HuH-7.5 (cell line): ENCODE measurements around the gene ZFYVE28.

Source experiments
- DNase-seq: peaks from one replicate; pipeline ENCODE4 v3.0.0; 2011; ENCODE audit warnings: low spot score

The ZFYVE28 gene

GRCh38 chr4:2366252-2367192, 51.9 kb downstream of the ZFYVE28 start:
- DNase-seq, result no peak

- DNase-seq, result no peak
Observed at GRCh38 chr4:2365913-2366210, 52.6 kb downstream of the ZFYVE28 start.

GRCh38 chr4:2365054-2365912, 53.2 kb downstream of the ZFYVE28 start:
- no peak for DNase-seq

- DNase-seq, result no peak
Observed at GRCh38 chr4:2364654-2365053, 53.8 kb downstream of the ZFYVE28 start.

GRCh38 chr4:2363951-2364653, 54.3 kb downstream of the ZFYVE28 start:
- no peak for DNase-seq

- peak; percentile 72 for DNase-seq
Observed at GRCh38 chr4:2363056-2363721, 55.3 kb downstream of the ZFYVE28 start.

- DNase-seq, result no peak
Observed at GRCh38 chr4:2362266-2363055, 56.0 kb downstream of the ZFYVE28 start.

GRCh38 chr4:2361366-2362265, 56.8 kb downstream of the ZFYVE28 start:
- DNase-seq, result no peak

GRCh38 chr4:2360396-2360730, 58.1 kb downstream of the ZFYVE28 start:
- no peak for DNase-seq

GRCh38 chr4:2359591-2360395, 58.7 kb downstream of the ZFYVE28 start:
- no peak for DNase-seq

- DNase-seq, result no peak
Observed at GRCh38 chr4:2357821-2358745, 60.4 kb downstream of the ZFYVE28 start.

- no peak for DNase-seq
Observed at GRCh38 chr4:2356123-2357069, 62.0 kb downstream of the ZFYVE28 start.

GRCh38 chr4:2354760-2355159, 63.7 kb downstream of the ZFYVE28 start:
- DNase-seq, result no peak

- DNase-seq, result no peak
Observed at GRCh38 chr4:2354118-2354517, 64.3 kb downstream of the ZFYVE28 start.

GRCh38 chr4:2353222-2354107, 65.0 kb downstream of the ZFYVE28 start:
- no peak for DNase-seq

- no peak for DNase-seq
Observed at GRCh38 chr4:2352729-2353221, 65.7 kb downstream of the ZFYVE28 start.
